GM10248 (cell line): ENCODE data around the gene VAV2.

Source experiments
- CTCF ChIA-PET: fragments of 300-600 bp; sonication (Branson Sonifier 250); formaldehyde crosslinking; extraction: SDS; loops from one replicate; lab custom pipeline; 2021; ENCODE audit warnings: antibody characterized with exemption; lab: Yijun Ruan, JAX
- POLR2A ChIA-PET: fragments of 350-650 bp; sonication (Branson Sonifier 250); formaldehyde crosslinking; extraction: SDS; loops from one replicate; lab custom pipeline; 2020; ENCODE audit warnings: antibody characterized with exemption; lab: Yijun Ruan, JAX
- DNase-seq: peaks from one replicate; pipeline ENCODE4 v3.0.0; 2012; ENCODE audit errors: extremely low spot score
- CTCF ChIP-seq: IDR thresholded peaks from 2 replicates; pipeline ENCODE4 v1.5.1; 2012; ENCODE audit warnings: mild to moderate bottlenecking, low read depth; ENCODE audit errors: extremely low read depth, missing control alignments, control extremely low read depth

The VAV2 gene

GRCh38 chr9:133884907-133885744 lies 107.0 kb downstream of the VAV2 start:
- ChIA-PET POLR2A (no interaction called here), CTCF (no interaction called here)
- DNase-seq = no peak
- TF ChIP-seq CTCF = no peak

GRCh38 chr9:133882849-133883755 lies 109.0 kb downstream of the VAV2 start:
- no peak for TF ChIP-seq CTCF
- no peak for DNase-seq
- ChIA-PET POLR2A (interaction anchor here (0.6 kb wide), 2 partner anchors 76 to 213 kb away, joined by 4 to 5 read pairs; no protein-coding TSS in a partner anchor), CTCF (no interaction called here)

- no peak for TF ChIP-seq CTCF
- no peak for DNase-seq
- CTCF ChIA-PET = no interaction called here
- POLR2A ChIA-PET = no interaction called here
Measured at GRCh38 chr9:133881671-133882381, 110.3 kb downstream of the VAV2 start.

GRCh38 chr9:133880851-133881661 lies 111.1 kb downstream of the VAV2 start:
- no peak for TF ChIP-seq CTCF
- ChIA-PET POLR2A (no interaction called here), CTCF (interaction anchor here (1.0 kb wide), 1 partner anchor 11 kb away, joined by 3 read pairs; no protein-coding TSS in a partner anchor)
- DNase-seq = no peak

- ChIA-PET CTCF (interaction anchor here (1.0 kb wide), 1 partner anchor 10 kb away, joined by 3 read pairs; no protein-coding TSS in a partner anchor), POLR2A (no interaction called here)
- DNase-seq = no peak
- TF ChIP-seq CTCF = no peak
Measured at GRCh38 chr9:133880136-133880535, 112.0 kb downstream of the VAV2 start.

GRCh38 chr9:133879615-133880014 lies 112.5 kb downstream of the VAV2 start:
- ChIA-PET POLR2A (no interaction called here), CTCF (no interaction called here)
- TF ChIP-seq CTCF = no peak
- no peak for DNase-seq
